ENCODE measurements around the gene ZNF536. TPM values are rescaled to one million over a fixed set of nuclear protein-coding genes. Genes with fewer than 3 reads are reported as not detected.
"Not testable (repeated sequence)": the region's sequence is repeated elsewhere in the genome, so short reads cannot be mapped to it uniquely, and the experiment has no call there.

Gene ZNF536
- polyA plus RNA-seq, 3 donors: 0.06 to 0.11 (median 0.07) TPM

GRCh38 chr19:30426864-30427263 is 54.7 kb downstream of the ZNF536 start:
- no peak overlapping the region for H3K27ac ChIP-seq (ENCODE audit: low read depth, low read length)

DNA sequence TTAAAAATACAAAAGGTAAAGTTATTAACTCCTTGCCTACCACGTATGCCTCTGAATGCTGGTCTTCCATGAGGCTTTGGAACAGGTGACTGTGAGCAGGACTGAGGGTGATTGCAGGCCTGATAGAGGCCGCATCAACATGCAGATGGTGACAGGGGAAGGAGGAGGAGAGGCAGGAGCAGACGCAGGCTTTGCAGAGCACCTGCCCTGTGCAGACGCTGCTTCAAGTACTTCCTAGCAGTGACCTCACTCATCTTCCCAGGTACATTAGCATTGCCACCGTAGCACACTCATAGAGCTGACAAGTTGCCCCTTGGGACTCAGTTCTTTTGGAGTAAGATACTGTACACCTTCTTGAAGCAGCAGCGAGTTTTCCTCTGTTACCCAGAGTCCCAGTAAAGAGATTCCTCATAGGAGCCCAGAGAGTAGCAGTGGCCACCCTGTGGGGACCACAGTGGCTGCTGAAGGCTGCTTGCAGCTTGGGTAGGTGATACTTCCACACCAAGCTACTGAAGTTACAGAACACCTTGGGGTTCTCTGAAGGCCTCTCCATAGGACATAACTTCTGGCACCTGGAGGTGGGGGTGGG is 56.0 kb downstream of the ZNF536 start:
- H3K27ac ChIP-seq (ENCODE audit: low read depth, low read length): no peak overlapping the region
- 55 to 77% (median 73%) methylated on average over 6 of the region's 6 CpGs for WGBS, 3 donors

- no peak overlapping the region for H3K27ac ChIP-seq (ENCODE audit: low read depth, low read length)
- 72 to 86% (median 84%) methylated on average over 3 of the region's 3 CpGs for WGBS, 3 donors
These were observed 56.7 kb downstream of the ZNF536 start for GRCh38 chr19:30428844-30429243.

DNA sequence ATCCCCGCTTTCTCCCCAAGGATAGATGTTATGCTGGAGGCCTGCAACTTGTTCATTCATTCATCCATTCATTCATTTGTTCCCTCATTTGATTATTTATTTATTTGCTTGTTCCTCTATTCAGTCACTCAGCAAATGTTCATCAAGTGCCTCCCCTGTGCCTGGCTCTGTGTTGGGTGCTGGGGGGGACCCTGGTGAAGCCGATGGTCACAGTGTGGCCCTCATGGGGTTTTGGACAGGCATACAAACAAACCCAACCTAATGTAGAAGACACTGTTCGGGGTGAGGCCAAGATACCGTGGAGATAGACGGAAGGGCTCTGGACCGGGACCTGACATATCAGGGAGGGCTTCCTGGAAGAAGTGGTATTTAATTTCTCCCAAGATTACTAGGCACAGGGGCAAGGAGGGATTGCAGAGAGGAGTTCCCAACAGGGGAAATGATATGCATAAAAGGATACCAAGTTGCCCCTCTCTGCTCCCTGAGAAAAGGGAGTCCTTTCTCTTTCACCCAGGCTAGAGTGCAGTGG is 58.1 kb downstream of the ZNF536 start:
- WGBS, 3 donors: 96 to 98% (median 97%) methylated on average over 6 of the region's 6 CpGs
- H3K27ac ChIP-seq (ENCODE audit: low read depth, low read length): no peak overlapping the region

- no peak overlapping the region for H3K27ac ChIP-seq (ENCODE audit: low read depth, low read length)
- 56 to 69% (median 64%) methylated on average over 8 of the region's 8 CpGs for WGBS, 3 donors
These were observed 59.4 kb downstream of the ZNF536 start for GRCh38 chr19:30431591-30431990.

GRCh38 chr19:30434797-30435594 is 62.8 kb downstream of the ZNF536 start:
- WGBS, 3 donors: 89 to 94% (median 92%) methylated on average over 4 of the region's 4 CpGs
- no peak overlapping the region for H3K27ac ChIP-seq (ENCODE audit: low read depth, low read length)

- no peak overlapping the region for H3K27ac ChIP-seq (ENCODE audit: low read depth, low read length)
- 42 to 57% (median 55%) methylated on average over 2 of the region's 2 CpGs for WGBS, 3 donors
These were observed 65.7 kb downstream of the ZNF536 start for GRCh38 chr19:30437869-30438268.

DNA sequence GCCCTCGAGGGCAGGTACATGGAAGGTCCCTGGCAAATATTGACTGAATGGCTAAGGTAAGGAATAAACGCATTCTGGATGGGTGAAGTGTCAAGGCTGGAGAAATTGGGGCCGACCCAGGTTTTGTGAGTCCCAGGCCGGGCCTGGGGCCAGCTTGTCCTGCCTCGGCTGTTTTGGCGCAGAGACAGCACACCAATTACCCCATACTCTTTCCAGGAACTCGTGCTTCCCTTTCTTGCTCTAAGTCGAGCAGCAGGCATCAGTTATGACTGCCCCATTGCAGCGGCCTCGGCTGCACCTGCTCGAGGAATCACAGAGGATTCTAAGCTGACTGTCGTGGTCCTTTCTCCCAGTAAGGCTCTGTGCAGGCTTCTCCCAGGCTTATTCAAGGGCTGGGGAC is 67.1 kb downstream of the ZNF536 start:
- no peak overlapping the region for H3K27ac ChIP-seq (ENCODE audit: low read depth, low read length)
- WGBS, 3 donors: 65 to 75% (median 73%) methylated on average over 12 of the region's 12 CpGs

- WGBS, 3 donors: 60 to 81% (median 78%) methylated on average over 4 of the region's 4 CpGs
- H3K27ac ChIP-seq (ENCODE audit: low read depth, low read length): no peak overlapping the region
These were observed 68.8 kb downstream of the ZNF536 start for GRCh38 chr19:30441011-30441410.

DNA sequence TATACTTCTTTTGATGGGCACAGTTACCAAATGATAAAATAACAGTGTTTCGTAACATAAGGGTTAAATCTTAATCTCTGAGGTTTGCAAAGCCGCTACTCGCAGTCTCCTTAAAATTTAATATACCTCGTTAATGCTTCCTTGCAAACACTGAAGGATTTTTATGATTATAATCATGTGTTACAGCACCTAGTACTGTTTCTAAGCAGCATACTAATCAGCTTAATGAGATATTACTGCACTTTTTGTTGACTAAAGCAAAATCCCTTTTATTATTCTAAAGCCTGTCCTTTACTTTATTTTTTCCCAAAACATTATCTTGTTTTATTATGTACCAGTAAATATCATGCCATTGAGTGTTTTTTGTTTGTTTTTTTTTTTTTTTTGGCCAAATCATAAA is 70.5 kb downstream of the ZNF536 start:
- H3K27ac ChIP-seq (ENCODE audit: low read depth, low read length): no peak overlapping the region
- 70 to 80% (median 72%) methylated on average over 4 of the region's 4 CpGs for WGBS, 3 donors

- H3K27ac ChIP-seq (ENCODE audit: low read depth, low read length): no peak overlapping the region
- WGBS, 3 donors: 93 to 96% (median 94%) methylated on average over 46 to 50 of the region's 50 CpGs
These were observed 71.5 kb downstream of the ZNF536 start for GRCh38 chr19:30443531-30444252.

DNA sequence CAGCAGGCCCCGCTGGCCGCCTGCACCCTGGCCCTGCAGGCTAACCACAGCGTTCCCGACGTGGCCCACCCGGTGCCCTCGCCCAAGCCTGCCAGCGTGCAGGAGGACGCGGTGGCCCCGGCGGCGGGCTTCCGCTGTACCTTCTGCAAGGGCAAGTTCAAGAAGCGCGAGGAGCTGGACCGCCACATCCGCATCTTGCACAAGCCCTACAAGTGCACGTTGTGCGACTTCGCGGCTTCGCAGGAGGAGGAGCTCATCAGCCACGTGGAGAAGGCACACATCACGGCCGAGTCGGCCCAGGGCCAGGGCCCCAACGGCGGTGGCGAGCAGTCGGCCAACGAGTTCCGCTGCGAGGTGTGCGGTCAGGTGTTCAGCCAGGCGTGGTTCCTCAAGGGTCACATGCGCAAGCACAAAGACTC is 72.1 kb downstream of the ZNF536 start:
- no peak overlapping the region for H3K27ac ChIP-seq (ENCODE audit: low read depth, low read length)
- 94 to 97% (median 96%) methylated on average over 37 of the region's 37 CpGs for WGBS, 3 donors

GRCh38 chr19:30444686-30445232 is 72.6 kb downstream of the ZNF536 start:
- 94 to 96% (median 95%) methylated on average over 29 of the region's 29 CpGs for WGBS, 3 donors
- H3K27ac ChIP-seq (ENCODE audit: low read depth, low read length): no peak overlapping the region

DNA sequence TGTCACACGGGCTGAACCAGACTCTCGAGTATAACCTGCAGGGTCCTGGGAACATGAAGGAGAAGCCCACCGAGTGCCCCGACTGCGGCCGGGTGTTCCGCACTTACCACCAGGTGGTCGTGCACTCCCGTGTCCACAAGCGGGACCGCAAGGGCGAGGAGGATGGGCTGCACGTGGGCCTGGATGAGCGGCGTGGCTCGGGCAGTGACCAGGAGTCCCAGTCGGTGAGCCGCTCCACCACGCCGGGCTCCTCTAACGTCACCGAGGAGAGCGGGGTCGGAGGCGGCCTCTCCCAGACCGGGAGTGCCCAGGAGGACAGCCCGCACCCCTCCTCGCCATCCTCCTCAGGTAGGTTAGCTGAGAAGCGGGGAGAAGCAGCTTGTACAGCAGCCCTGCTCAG is 73.2 kb downstream of the ZNF536 start:
- H3K27ac ChIP-seq (ENCODE audit: low read depth, low read length): no peak overlapping the region
- WGBS, 3 donors: 90 to 98% (median 94%) methylated on average over 29 of the region's 29 CpGs

DNA sequence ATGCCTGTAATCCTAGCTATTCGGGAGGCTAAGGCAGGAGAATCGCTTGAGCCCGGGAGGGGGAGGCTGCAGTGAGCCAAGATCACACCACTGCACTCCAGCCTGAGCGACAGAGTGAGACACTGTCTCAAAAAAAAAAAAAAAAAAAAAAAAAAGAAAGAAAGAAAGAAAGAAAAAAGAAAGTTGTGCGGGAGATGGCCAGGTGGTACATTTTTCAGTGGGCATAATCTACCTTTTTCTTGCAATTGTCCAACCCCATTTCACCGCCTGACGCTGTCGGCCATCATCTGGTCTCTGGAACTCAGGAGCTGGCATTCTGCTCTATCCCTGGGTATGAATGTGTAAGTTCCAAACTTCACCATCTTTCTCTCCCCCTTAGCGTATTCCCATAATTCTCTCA is 73.9 kb downstream of the ZNF536 start:
- WGBS, 3 donors: 91 to 97% (median 97%) methylated on average over 9 of the region's 9 CpGs
- not testable (repeated sequence) for H3K27ac ChIP-seq (ENCODE audit: low read depth, low read length)

DNA sequence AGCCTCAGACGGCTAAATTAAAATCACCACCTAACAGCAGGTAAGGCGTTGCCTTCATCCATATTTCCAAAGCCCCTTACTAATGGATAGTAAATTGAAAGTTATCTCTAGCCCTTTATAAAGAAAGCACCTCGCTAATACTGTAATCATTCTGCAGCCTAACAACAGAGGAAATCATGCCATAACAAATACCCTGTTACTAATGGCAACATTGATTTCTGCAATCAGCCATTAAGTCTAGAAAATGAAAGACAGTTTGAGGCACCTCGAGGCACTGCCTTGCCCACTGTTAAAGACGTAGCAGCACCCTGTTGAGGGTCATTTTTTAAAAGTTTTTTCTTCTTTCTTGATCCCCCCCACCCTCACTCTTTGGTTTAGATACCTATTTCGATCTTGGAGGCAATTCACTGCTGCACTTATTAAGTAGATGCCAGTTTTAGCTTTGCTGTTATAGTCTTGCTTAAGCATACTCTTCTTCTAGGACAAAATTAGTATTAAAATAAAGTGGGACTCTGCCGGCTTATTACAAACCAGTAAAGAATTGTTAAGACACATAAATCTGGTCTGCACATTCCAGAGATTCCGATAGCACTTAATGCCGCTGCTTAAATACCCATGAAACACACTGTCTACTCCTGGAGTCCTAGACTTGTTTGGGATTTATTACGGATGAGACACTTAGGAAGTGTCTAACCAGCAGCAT is 74.8 kb downstream of the ZNF536 start:
- H3K27ac ChIP-seq (ENCODE audit: low read depth, low read length): no peak overlapping the region
- 48 to 81% (median 78%) methylated on average over 10 of the region's 10 CpGs for WGBS, 3 donors

GRCh38 chr19:30447553-30447870 is 75.3 kb downstream of the ZNF536 start:
- WGBS, 3 donors: 75 to 85% (median 85%) methylated on average over 4 of the region's 4 CpGs
- H3K27ac ChIP-seq (ENCODE audit: low read depth, low read length): no peak overlapping the region

DNA sequence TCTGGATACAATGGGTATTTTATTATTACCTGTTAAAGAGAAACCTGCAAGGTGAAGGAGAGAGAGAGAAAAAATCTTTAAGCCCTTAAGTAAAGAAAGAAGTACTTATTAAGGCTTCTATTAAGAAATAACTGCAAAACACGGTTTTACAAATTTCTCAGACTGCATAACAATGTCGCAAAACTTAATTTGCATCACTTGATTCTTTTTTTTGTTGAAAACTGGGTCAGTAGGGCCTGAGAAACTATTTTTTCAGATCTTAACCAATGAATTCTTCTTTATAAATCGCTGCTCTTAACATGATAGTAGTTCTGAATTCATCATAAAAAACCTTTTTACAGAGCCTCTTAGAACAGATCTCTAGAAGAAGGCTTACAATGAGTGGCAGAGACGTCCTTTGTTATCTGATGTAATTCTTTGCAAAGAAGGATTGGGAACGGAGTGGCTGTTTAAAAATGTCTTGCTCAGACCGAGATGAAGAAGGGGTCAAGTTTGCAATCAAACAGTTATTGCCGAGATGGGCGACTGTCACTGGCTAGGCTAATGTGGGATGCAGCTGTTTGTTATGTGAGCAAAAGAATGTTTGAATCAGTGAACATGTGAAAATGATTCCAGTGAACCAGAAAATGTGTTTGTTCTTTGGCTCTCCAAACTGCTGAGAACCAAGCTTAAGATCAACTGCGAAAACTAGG is 76.3 kb downstream of the ZNF536 start:
- H3K27ac ChIP-seq (ENCODE audit: low read depth, low read length): no peak overlapping the region
- 56 to 72% (median 66%) methylated on average over 9 of the region's 9 CpGs for WGBS, 3 donors

Data from adipose tissue (tissue), 3 donors.